Stimulated activated naive CD8-positive, alpha-beta T cell treated with anti-CD3 and anti-CD28 coated beads, Interleukin-15, Interleukin-2, amounts not matched to agents 100 ng/mL and 50 ng/mL, for 24 hours (primary cell): ENCODE results near the gene SPATA9.

Experiments
- H3K27ac Mint-ChIP-seq: one replicate; pipeline ENCODE4 v1.8.0; 2021; ENCODE audit warnings: mild to moderate bottlenecking, mixed read lengths
- H3K27me3 Mint-ChIP-seq: one replicate; pipeline ENCODE4 v1.8.0; 2021; ENCODE audit warnings: mixed read lengths
- H3K36me3 Mint-ChIP-seq: one replicate; pipeline ENCODE4 v1.8.0; 2021; ENCODE audit warnings: low read depth, mixed read lengths
- H3K4me1 Mint-ChIP-seq: one replicate; pipeline ENCODE4 v1.8.0; 2021; ENCODE audit warnings: low read depth, mixed read lengths
- H3K4me3 Mint-ChIP-seq: one replicate; pipeline ENCODE4 v1.8.0; 2021; ENCODE audit warnings: mild to moderate bottlenecking, mixed read lengths
- H3K9me3 Mint-ChIP-seq: one replicate; pipeline ENCODE4 v1.8.0; 2021; ENCODE audit warnings: mixed read lengths

SPATA9 gene

GRCh38 chr5:95613514-95613913 is 69.3 kb downstream of the SPATA9 start:
- peaks cover 18% of the 10 kb centered on the region for H3K4me1 Mint-ChIP-seq
- H3K4me3 Mint-ChIP-seq, result no peak overlapping the region
- no peaks in the 10 kb centered on the region for H3K27me3 Mint-ChIP-seq
- peaks cover 20% of the 10 kb centered on the region for H3K36me3 Mint-ChIP-seq
- H3K9me3 Mint-ChIP-seq, result peaks cover 10% of the 10 kb centered on the region
- no peak overlapping the region for H3K27ac Mint-ChIP-seq

GRCh38 chr5:95611396-95611795 is 71.4 kb downstream of the SPATA9 start:
- Mint-ChIP-seq H3K4me3 (no peak overlapping the region), H3K9me3 (peaks cover 10% of the 10 kb centered on the region), H3K27ac (no peak overlapping the region), H3K4me1 (peaks cover 15% of the 10 kb centered on the region), H3K27me3 (no peaks in the 10 kb centered on the region), H3K36me3 (peaks cover 20% of the 10 kb centered on the region)

- peaks cover 20% of the 10 kb centered on the region for H3K36me3 Mint-ChIP-seq
- no peak overlapping the region for H3K4me3 Mint-ChIP-seq
- H3K4me1 Mint-ChIP-seq, result peaks cover 15% of the 10 kb centered on the region
- no peak overlapping the region for H3K27ac Mint-ChIP-seq
- H3K27me3 Mint-ChIP-seq, result no peaks in the 10 kb centered on the region
- peaks cover 10% of the 10 kb centered on the region for H3K9me3 Mint-ChIP-seq
These were observed 72.2 kb downstream of the SPATA9 start for GRCh38 chr5:95610546-95610945.

- Mint-ChIP-seq H3K27ac (no peak overlapping the region), H3K36me3 (peaks cover 17% of the 10 kb centered on the region), H3K27me3 (no peaks in the 10 kb centered on the region), H3K9me3 (peaks cover 10% of the 10 kb centered on the region), H3K4me1 (peaks cover 8% of the 10 kb centered on the region), H3K4me3 (no peak overlapping the region)
These were observed 73.1 kb downstream of the SPATA9 start for GRCh38 chr5:95609711-95610110.
